Left ventricle myocardium superior (tissue), 1 donor: Measurements from ENCODE around the gene ANKRD13D. TPM values are rescaled to one million over a fixed set of nuclear protein-coding genes. Genes with fewer than 3 reads are reported as not detected.

ENCODE experiments used
- ATAC-seq: fragments of 200-7000 bp; cut with Tn5 transposase; one replicate; pipeline ENCODE4 v1.9.1; 2020; ENCODE audit warnings: mild to moderate bottlenecking, moderate library complexity
- DNase-seq: peaks from one replicate; pipeline ENCODE4 v3.0.0-alpha.2; 2020
- intact Hi-C: fragments of 100-400 bp; cut with micrococcal nuclease; formaldehyde crosslinking; loops from one replicate; pipeline ENCODE4 v1.11.0; 2022
- total RNA-seq: library from RNA; stranded (reverse); fragmentation: NEBNext Ultra II Directional; extraction: Animal tissue kit (Norgen Biotek cat#: 25700); gene quantifications from one replicate; pipeline ENCODE4 v1.2.1, GENCODE V29; 2021
- donor health status: DM: no; HTN: yes; CAD: no; lungs with severe emphysema.

The ANKRD13D gene
- total RNA-seq, 1 donor from 2014 or later = 13.1 TPM

DNA sequence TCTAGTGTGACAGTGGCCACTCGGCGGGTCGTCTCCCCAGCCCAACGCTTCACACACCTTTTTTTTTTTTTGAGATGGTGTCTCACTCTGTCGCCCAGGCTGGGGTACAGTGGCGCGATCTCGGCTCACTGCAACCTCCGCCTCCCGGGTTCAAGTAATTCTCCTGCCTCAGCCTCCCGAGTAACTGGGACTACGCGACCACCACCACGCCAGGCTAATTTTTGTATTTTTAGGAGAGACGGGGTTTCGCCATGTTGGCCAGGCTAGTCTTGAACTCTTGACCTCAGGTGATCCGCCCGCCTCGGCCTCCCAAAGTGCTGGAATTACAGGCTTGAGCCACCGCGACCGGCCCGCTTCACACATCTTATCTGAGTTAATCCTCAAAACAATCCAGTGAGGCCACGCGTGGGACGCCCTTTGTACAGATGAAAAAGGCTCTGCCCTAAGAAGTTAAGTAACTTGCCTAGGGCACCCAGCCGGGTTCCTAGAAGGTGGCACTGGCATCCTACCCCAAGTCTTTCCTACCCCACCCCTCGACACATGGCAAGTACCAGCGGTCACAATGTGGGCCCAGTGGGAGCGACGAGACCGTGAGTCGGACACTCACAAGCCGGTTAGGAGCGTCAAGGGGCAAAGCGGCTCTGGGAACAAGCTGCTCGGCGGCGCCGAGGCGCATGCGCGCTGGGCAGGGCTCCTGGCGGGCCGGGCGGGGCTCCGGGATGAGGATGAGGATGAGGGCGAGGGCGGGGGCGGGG lies 28.0 kb upstream of the ANKRD13D start:
- ATAC-seq = peak; percentile 52
- intact Hi-C loops = loop anchor here (5.0 kb wide), 1 partner anchor 56 kb away; no protein-coding TSS in a partner anchor
- peak; percentile 84 for DNase-seq

DNA sequence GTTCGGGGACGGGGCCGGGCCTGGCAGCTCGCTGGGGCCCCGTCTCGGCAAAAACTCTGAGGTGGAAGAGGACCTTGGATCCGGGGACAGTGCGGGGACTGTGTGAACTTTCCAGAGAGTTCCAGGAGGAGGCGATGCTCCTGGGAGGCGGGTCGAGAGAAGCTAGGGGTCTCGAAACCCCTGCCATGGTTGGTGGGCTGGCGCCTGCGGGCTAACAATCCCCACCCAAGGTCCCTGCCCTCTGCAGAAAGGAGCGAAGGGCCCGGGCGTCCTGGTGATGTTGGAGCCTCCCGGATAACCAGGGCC lies 27.5 kb upstream of the ANKRD13D start:
- no peak for DNase-seq

DNA sequence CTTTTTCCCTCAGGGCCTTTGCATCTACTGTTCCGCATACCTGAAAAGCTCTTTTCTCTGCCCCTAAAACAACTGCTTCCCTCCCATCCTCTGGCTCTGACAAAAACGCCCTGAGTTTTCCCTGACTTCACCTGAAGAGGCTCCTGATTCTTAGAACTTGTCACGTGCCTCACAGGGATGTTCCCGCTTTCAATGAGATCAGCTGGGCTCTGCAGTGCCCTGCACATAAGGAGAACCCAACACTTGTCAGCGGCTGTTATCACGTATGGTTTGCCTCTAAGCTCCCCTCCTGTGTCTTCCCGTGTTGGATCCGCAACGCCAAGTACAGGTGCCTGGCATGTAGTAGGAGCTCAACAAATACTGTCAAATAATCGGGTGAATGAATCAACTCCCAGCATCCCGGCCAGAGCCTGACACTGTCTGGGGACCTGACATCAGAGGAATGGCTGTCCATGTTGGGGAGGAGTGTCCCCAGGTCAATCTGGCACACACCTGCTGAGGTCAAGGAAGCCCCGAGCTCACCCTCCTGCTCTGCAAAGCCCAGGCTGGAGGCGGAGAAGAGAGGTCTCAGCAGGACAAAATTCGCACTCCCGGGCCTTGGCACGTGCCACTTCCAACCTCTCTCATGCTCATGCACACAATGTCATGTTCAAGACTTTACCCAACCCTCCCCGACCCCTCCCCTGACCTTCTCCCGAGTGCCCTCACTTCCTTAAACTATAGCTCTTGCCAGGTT lies 27.0 kb upstream of the ANKRD13D start:
- ATAC-seq = no peak
- DNase-seq = peak; percentile 28

More for the DNA sequence above, 27.5 kb upstream of the ANKRD13D start:
- intact Hi-C loops = loop anchor here (5.0 kb wide), 1 partner anchor 56 kb away; no protein-coding TSS in a partner anchor
- ATAC-seq = no peak

DNA sequence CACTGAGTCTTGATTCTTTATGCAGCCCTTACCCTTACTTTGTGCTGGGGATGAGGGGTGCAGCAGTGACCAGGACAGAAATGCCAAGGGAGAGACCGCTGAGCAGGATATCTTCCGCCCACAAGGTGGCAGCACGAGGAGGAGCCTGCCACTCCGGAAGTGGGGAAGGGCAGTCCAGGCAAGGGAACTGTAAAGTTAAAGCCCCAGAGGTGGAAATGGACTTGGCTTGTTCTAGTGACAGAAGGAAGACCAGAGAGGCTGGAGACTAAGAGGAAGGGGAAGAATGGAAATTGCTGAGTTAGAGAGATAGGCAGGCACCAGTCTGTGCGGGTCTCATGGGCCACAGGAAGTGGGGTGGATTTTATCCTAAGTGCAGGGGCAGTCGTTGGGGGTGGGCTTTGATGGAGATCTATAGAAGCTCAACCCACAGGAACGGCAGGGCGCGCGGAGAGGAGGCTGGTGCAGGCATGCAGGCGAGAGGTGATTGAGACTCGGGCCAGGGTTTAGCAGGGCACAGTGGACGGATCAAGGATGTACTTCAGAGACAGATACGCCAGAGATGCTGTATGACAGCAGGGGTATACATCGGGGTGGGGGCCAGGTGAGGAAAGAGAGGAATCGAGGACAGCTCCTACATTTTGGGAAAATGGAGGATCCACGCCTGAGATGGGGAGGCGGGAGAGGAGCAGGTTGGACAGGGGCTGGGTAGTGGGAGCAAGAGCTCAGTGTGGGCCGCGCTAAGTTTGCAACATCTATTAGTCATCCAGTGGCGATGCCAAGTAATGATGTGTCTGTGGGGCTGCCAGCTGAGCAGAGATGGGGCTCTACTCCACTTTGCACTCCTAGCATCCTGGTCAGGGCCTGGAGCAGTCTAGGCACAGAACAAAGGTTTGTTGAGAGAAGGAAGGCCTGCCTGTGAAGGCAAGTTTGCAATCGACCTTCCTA lies 26.1 kb upstream of the ANKRD13D start:
- peak; percentile 75 for ATAC-seq
- intact Hi-C loops = loop anchor here (5.0 kb wide), 1 partner anchor 54 kb away; no protein-coding TSS in a partner anchor
- peak; percentile 87 for DNase-seq

More for the DNA sequence above, 27.0 kb upstream of the ANKRD13D start:
- intact Hi-C loops = loop anchor here (5.0 kb wide), 1 partner anchor 55 kb away; no protein-coding TSS in a partner anchor

DNA sequence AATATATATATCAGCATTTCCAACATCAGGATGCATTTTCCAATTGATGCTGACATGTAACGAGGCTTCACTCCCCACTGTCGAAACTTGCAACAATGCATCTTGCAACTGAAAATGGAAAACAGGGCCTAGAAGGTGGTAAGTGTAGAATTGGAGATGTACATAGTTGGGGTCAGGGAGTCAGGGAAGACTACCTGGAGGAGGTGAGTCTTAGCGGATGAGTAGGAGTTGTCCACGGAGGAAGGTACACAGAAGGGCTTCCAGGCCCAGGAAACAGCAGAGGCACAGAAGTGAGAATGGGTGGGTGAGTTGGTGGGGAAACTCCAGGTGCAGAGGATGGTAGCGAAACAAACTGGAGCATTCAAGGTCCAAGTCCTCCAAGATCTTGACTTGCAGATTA lies 24.8 kb upstream of the ANKRD13D start:
- ATAC-seq (no peak), DNase-seq (no peak)
- intact Hi-C loops = loop anchor here (5.0 kb wide), 1 partner anchor 53 kb away; no protein-coding TSS in a partner anchor

DNA sequence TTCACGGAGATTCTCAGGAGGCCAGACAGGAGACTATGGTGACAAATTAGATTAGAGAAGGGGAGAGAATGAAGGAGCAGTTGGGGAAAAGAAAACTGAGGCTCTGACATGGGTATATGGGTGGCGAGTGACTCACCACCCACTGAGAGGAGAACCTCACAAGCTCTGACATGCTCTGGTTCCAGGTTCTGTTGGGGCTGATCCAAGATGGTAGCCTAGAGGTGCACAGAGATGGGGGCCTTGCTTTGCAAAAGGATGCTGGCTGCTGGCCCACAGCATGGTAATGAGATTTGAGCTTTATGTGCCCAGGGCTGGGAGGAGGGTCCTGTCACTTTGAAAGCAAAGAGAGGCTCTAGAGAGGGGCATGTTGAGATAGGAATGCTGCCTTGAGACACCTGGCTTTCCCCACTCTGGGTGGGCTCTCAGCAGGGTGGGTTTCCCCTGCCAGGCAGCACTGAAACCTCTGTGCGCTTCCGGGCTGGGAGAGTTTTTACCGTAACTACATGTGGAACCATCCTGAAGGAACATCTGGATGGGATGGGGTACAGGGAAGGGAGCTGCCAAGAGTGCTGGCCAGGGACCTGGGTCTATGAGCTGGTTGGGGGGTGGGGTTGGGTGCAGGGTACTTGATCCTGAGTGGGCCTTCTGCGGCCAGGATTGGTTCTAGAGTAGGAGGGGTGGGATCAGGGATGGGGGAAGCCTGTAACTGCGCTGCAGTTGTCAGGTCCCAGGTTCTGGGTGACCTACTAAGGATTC lies 24.0 kb upstream of the ANKRD13D start:
- no peak for ATAC-seq
- intact Hi-C loops = loop anchor here (5.0 kb wide), 1 partner anchor 52 kb away; no protein-coding TSS in a partner anchor
- DNase-seq = no peak

DNA sequence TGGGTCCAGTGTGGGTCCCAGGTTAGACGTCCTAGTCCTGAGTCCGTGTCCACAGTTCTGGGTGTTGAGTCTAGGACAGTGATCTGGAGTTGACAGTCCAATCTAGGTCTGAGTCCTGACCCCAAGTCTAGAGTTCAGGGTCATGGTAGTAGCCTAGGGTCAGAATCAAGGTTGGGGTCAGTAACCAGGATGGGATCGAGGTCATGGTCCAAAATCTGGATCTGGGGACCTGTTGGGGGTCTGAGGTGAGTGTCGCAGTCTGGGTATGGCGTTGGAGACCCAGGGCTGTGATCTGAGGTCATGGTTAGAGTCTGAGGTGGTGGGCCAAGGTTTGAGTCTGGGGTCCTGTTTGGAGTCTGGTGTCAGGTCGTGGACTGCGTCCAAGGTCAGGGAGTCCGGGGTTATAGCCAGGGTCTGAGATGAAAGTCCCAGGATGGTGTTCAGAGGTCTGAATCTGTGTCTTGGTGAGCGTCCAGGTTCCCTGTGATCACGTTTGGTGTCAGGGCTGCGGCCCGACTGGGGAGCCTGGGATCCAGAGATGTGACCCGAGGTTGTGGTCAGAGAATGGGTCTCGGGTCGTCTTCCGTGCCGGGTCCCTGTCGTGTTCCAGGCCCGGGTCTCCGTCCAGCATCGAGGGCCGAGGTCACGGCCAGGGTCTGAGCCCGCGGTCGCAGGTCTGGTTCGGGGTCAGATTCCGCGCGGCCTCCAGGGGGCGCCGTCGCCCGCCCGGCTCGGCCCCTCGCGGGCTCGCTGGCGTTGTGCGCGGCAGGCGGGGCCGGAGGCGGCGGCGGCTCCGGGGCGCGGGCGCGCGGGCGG lies 23.3 kb upstream of the ANKRD13D start:
- peak; percentile 91 for DNase-seq
- peak; percentile 66 for ATAC-seq
- intact Hi-C loops = no loop called here

DNA sequence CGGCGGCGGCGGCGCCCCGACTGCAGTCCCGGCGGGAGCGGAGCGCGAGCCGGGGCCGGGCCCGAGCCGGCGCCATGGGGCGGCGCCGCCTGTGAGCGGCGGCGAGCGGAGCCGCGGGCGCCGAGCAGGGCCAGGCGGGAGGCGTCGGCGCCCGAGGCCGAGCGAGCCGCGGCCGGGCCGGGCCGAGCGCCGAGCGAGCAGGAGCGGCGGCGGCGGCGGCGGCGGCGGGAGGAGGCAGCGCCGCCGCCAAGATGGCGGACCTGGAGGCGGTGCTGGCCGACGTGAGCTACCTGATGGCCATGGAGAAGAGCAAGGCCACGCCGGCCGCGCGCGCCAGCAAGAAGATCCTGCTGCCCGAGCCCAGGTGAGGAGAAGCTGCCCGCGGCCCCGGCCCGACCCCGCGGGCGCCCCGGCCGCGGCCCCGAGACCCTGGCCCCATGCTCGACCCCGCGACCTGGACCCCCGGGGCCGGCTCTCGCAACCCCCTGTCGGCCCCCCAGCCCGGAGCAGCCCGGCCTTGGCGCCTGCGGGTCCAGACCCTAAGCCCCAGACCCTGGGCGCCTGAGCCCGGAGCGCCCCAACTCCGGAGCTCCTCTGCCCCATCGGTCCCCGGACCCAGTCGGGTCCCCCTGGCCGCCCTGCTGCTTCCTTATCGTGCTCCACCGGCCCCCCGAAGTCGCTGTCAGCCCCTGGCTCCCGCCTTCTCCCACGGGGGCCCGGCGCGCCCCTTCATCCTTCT lies 22.5 kb upstream of the ANKRD13D start, which contains the start of gene GRK2:
GRK2 (plus strand) TSS at position 25 of the 739 bp plus-strand sequence; CDS start at position 252, 227 bp downstream.
- intact Hi-C loops = no loop called here
- DNase-seq = peak; percentile 68

DNA sequence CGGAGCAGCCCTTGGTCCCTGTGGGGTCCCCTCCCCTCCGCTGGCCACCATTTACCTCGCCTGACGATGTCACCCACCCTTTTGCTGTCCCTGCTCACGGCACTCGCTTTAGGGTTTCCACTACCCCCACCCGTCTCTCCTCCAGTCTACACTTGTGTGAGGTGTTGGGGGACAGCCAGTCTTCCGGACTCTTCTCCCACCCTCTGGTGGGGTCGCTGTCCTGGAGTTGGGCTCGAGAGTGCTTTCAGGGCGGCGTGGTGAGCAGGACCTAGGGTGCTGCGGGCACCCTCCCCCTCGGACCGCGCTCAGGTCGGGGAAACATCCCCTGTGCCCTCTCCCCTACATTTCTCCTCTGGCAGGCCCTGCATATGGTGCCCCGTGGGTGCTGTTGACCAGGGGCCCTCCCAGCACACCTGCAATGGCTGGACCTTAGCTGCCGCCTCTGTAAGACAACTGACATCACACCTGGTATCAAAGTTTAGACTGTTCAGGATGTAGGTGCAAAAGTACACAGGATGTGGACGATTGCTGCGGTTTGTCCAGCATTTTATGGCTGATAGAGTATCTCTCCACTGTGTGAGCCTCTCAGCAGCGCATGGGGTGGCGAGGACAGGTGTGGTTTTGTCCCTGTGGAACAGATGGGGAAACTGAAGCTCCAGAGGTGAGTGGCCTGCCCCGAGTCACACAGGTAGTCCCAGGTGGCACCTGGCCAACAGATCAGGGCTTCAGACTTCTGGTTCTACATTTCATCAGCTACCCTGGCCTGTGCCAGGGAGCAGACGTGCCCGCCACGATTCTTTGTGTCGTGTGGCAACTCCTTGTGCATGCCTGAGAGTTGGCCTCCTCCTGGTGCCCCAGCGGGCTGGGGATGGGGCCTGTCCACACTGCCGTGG lies 21.7 kb upstream of the ANKRD13D start:
- ATAC-seq = peak; percentile 1
- intact Hi-C loops = no loop called here
- peak; percentile 46 for DNase-seq

More for the DNA sequence above, 22.5 kb upstream of the ANKRD13D start, which contains the start of gene GRK2:
- ATAC-seq = peak; percentile 2

DNA sequence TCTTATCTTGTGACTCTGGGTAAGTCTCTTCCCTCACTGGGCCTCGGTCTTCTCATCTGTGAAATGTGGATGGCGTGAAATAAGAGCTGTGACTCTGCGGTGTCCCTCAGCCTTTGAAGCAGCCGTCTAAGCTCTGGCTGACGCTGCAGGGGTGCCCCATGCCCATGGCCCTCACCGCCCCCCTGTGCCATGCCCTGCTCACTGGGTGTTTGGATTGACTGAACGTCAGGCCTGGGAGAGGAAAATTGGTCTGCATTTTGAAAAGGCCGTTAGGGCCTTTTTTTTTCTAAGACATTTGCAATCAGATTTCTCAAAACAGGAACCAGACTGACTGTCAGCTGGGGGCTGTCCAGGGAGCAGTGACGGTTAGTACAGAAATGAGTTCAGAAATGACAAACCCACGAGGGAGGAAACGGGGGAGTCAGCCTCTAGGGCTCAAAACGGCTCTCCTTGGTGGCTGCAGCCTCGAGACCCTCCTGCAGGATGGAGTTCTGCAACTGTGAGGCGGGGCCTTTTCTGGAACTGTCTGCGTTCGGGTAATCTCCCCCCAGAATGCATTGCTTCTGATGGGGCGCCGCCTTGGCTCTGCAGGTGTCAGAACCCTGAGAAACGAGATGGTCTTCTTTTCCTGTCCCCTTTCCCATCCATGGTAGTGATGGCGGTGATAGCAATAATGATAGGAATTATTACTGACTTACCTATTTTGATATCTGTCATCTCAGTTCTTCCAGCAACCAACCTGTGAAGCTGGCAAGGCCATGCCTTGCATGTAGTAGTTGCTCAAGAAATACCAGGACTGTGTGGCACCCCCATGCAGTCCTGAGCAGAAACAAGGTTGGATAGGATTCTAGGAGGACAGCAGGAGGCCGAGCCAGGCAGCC lies 20.8 kb upstream of the ANKRD13D start:
- DNase-seq (peak; percentile 34), ATAC-seq (no peak)
- intact Hi-C loops = no loop called here

DNA sequence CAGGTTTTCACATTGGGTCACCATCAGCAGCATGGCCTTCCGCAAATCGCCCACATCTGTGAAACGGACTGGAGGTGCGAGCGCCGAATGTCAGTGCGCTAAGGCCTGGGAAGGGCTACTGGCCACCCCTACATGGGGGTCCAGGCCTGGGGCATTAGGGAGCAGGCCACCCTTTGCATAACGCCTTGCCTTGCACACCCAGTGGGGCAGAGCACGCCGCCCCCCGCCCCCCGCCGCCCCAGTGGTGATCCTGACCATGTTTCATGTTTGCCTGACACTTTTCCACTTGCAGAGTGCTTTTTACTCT lies 20.2 kb upstream of the ANKRD13D start:
- intact Hi-C loops = no loop called here
- DNase-seq = no peak
- no peak for ATAC-seq

DNA sequence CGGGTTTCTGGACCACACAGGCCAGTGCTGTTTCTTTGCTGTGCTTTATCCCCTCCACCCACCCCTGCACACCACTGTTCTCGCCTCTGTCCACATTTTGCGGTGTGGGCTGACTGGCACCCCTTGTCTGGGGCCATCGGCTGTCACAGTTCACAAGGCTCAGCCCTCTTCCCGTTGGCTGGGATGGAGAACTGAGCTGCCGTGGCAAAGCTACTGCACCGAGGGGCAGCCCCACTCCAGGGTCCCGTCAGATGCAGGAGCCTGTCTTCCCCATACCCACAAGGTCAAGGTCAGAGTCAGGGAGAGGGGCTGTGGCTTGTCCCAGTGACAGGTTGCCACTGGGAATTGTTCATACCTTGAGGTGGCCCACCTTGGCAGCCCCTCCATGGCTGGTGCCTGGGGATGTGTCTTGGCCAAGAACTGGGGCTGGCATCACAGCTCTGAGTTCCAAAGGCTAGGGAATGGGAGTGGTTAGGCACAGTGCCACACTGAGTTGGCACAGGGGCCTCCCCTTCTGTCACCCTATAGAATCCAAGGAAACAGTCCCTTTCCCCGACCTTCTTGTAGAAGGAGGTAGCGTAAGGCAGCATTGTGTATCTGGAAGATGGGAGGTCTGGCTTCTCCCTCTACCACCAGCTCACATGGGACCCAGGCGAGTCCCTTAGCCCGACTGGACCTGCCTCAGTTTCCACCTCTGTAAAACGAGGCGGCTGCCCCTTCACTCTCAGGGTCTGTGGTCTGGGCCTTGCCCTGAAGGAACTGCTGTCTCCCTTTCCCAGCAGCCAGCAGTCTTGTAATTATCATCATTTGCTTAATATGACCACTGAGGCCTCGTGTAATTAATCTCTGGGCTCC lies 19.5 kb upstream of the ANKRD13D start:
- ATAC-seq (peak; percentile 10), DNase-seq (peak; percentile 56)
- intact Hi-C loops = no loop called here

DNA sequence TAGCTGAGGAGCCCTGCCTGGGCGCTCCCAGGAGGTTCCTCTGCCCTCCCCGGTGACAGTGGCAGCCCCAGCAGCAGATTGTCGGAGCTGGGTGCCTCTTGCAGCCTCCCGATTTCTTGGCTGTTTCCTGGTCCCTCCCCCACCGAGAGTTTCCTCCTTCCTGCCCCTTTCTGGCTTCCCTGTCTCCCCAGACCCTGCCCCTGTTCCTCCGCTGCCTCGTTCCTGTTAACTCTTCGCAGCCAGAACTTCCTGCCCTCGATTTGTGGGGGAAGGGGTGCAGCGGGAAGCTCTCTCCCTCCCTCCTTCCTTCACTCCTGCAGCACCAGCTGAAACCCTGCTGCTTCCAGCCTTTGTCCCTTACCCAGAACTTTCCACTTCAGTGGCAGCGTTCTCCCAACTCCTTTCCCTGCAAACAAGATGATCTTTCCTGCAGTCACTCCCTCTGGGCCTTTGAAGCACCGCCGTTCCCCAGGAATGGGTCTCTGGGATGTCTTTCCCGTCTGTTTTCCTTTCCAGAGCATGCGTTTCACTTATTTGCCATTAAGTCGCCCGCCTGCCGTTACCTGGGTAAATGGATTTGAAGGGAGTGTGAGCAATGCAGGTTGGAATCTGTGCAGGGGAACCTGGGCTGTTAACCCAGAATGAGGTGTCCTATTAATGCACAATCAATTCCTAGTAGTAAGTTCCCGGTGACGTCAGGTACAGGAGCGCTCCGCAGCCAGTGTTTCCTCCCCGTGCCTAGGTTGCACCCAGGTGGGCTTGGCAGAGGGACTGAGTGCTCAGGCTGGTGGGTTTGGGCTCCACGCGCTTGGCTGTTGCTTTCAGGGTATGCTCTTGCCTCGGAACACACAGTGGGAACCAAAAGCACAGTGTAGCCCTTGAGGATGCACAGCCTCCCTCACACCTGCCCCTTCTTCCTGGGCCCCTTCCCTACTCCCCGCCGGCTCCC lies 18.6 kb upstream of the ANKRD13D start:
- ATAC-seq (peak; percentile 18), DNase-seq (peak; percentile 62)
- intact Hi-C loops = no loop called here
